Measurements from ENCODE around the gene TSPAN11. TPM values are rescaled to one million over a fixed set of nuclear protein-coding genes. Genes with fewer than 3 reads are reported as not detected.

The TSPAN11 gene
- total and polyA plus RNA-seq, 12 donors, result 0.30 to 6.2 (median 1.2) TPM

GRCh38 chr12:31031951-31032335 lies 105.4 kb downstream of the TSPAN11 start:
- intact Hi-C loops (cut with DNase I), result no loop called here
- TF ChIP-seq POLR2A (IDR thresholded peaks at IDR 0.05) (no peak), CTCF (IDR thresholded peaks at IDR 0.05) (no peak)
- Histone ChIP-seq H3K9me3 (replicated peaks in 1 of 3) (no peaks in the 10 kb centered on the region), H3K27ac (no peak overlapping the region), H3K36me3 (replicated peaks in 1 of 2) (no peaks in the 10 kb centered on the region), H3K4me1 (replicated peaks in 1 of 2) (peaks cover 0 to 9% of the 10 kb centered on the region in 2 donors), H3K4me3 (no peak overlapping the region), H3K27me3 (no peaks in the 10 kb centered on the region)
- no peak for DNase-seq
- WGBS, 4 donors, result 55 to 71% (median 63%) methylated on average over 4 of the region's 4 CpGs

GRCh38 chr12:31033146-31033545 lies 106.6 kb downstream of the TSPAN11 start:
- Histone ChIP-seq H3K27me3 (no peaks in the 10 kb centered on the region), H3K4me3 (no peak overlapping the region), H3K9me3 (replicated peaks in 1 of 3) (no peaks in the 10 kb centered on the region), H3K4me1 (replicated peaks in 1 of 2) (peaks cover 0 to 9% of the 10 kb centered on the region in 2 donors), H3K36me3 (replicated peaks in 1 of 2) (no peaks in the 10 kb centered on the region), H3K27ac (no peak overlapping the region)
- intact Hi-C loops (cut with DNase I), result no loop called here
- no peak for DNase-seq
- TF ChIP-seq CTCF (IDR thresholded peaks at IDR 0.05) (no peak), POLR2A (IDR thresholded peaks at IDR 0.05) (no peak)
- WGBS, 4 donors, result 67 to 75% (median 69%) methylated on average over 3 of the region's 3 CpGs

- TF ChIP-seq CTCF (IDR thresholded peaks at IDR 0.05), result no peak
- TF ChIP-seq POLR2A (IDR thresholded peaks at IDR 0.05), result no peak
- no peaks in the 10 kb centered on the region for H3K9me3 ChIP-seq (replicated peaks in 1 of 3)
- H3K4me3 ChIP-seq, result no peak overlapping the region
- no peak overlapping the region for H3K27ac ChIP-seq
- no peaks in the 10 kb centered on the region for H3K27me3 ChIP-seq
- H3K36me3 ChIP-seq (replicated peaks in 1 of 2), result no peaks in the 10 kb centered on the region
- intact Hi-C loops (cut with DNase I), result no loop called here
- DNase-seq, result no peak
- 79 to 90% (median 85%) methylated on average over 5 to 6 of the region's 6 CpGs for WGBS, 4 donors
- peaks cover 0 to 9% of the 10 kb centered on the region in 2 donors for H3K4me1 ChIP-seq (replicated peaks in 1 of 2)
These were observed 107.1 kb downstream of the TSPAN11 start for GRCh38 chr12:31033681-31034080.

- no peaks in the 10 kb centered on the region for H3K9me3 ChIP-seq (replicated peaks in 1 of 3)
- H3K27ac ChIP-seq, result no peak overlapping the region
- no peak overlapping the region for H3K4me3 ChIP-seq
- no peak for TF ChIP-seq CTCF (IDR thresholded peaks at IDR 0.05)
- no peak for TF ChIP-seq POLR2A (IDR thresholded peaks at IDR 0.05)
- WGBS, 4 donors, result 86 to 93% (median 89%) methylated on average over 3 of the region's 3 CpGs
- intact Hi-C loops (cut with DNase I), result no loop called here
- no peaks in the 10 kb centered on the region for H3K36me3 ChIP-seq (replicated peaks in 1 of 2)
- no peak for DNase-seq
- peaks cover 0 to 8% of the 10 kb centered on the region in 2 donors for H3K4me1 ChIP-seq (replicated peaks in 1 of 2)
- no peaks in the 10 kb centered on the region for H3K27me3 ChIP-seq
These were observed 107.8 kb downstream of the TSPAN11 start for GRCh38 chr12:31034372-31034771.

All from adrenal gland (tissue), 12 donors.